SK-N-SH treated with all-trans-retinoic acid at 6 μM for 48 hours (cell line): ENCODE results near the gene CRYM.

Source experiments
- ATAC-seq: fragments of 200-7000 bp; cut with Tn5 transposase; 3 replicates; pipeline ENCODE4 v1.9.1; 2020; ENCODE audit warnings: mild to moderate bottlenecking, moderate library complexity
- ARNTL ChIP-seq: fragments of 450-650 bp; formaldehyde crosslinking; IDR thresholded peaks from 2 replicates; pipeline ENCODE4 v1.5.0; 2020; ENCODE audit warnings: low read depth, mild to moderate bottlenecking, moderate library complexity, borderline replicate concordance
- BACH2 ChIP-seq: fragments of 250-450 bp; sonication (Bioruptor Pico); IDR thresholded peaks from 2 replicates; pipeline ENCODE4 v1.9.0; 2021; ENCODE audit warnings: mild to moderate bottlenecking, borderline replicate concordance
- CREB5 ChIP-seq: fragments of 250-450 bp; sonication (Bioruptor Pico); IDR thresholded peaks from 2 replicates; pipeline ENCODE4 v1.5.1; 2020; ENCODE audit warnings: low read depth, mild to moderate bottlenecking, moderate library complexity
- CSDC2 ChIP-seq: fragments of 250-450 bp; sonication (Bioruptor Pico); IDR thresholded peaks from 2 replicates; pipeline ENCODE4 v1.5.0; 2020; ENCODE audit warnings: mild to moderate bottlenecking, moderate library complexity
- CSRNP3 ChIP-seq: fragments of 250-450 bp; sonication (Bioruptor Pico); IDR thresholded peaks from 2 replicates; pipeline ENCODE4 v1.5.1; 2021; ENCODE audit warnings: mild to moderate bottlenecking, moderate library complexity
- ESRRG ChIP-seq: fragments of 250-450 bp; sonication (Bioruptor Pico); IDR thresholded peaks from 2 replicates; pipeline ENCODE4 v1.6.1; 2021; ENCODE audit warnings: mild to moderate bottlenecking
- GLIS3 ChIP-seq: fragments of 250-450 bp; sonication (Bioruptor Pico); IDR thresholded peaks from 2 replicates; pipeline ENCODE4 v1.5.0; 2020; ENCODE audit warnings: mild to moderate bottlenecking, moderate library complexity
- ISL1 ChIP-seq: fragments of 250-450 bp; sonication (Bioruptor Pico); IDR thresholded peaks from 2 replicates; pipeline ENCODE4 v2.1.2; 2022; ENCODE audit warnings: mild to moderate bottlenecking, moderate library complexity
- OSR1 ChIP-seq: fragments of 250-450 bp; sonication (Bioruptor Pico); IDR thresholded peaks from 2 replicates; pipeline ENCODE4 v1.8.0; 2022; ENCODE audit warnings: moderate library complexity, mild to moderate bottlenecking, inconsistent platforms
- SNAI2 ChIP-seq: fragments of 250-450 bp; sonication (Bioruptor Pico); IDR thresholded peaks from 2 replicates; pipeline ENCODE4 v1.5.0; 2020; ENCODE audit warnings: mild to moderate bottlenecking, moderate library complexity
- TOX ChIP-seq: fragments of 250-450 bp; sonication (Bioruptor Pico); IDR thresholded peaks from 2 replicates; pipeline ENCODE4 v1.8.0; 2021; ENCODE audit warnings: mild to moderate bottlenecking, moderate library complexity, borderline replicate concordance
- TSHZ2 ChIP-seq: fragments of 250-450 bp; sonication (Bioruptor Pico); IDR thresholded peaks from 2 replicates; pipeline ENCODE4 v1.5.0; 2020; ENCODE audit warnings: mild to moderate bottlenecking, moderate library complexity
- ZC3H10 ChIP-seq: fragments of 250-450 bp; sonication (Bioruptor Pico); IDR thresholded peaks from 2 replicates; pipeline ENCODE4 v1.5.1; 2021; ENCODE audit warnings: mild to moderate bottlenecking, moderate library complexity
- ZFP3 ChIP-seq: fragments of 250-450 bp; sonication (Bioruptor Pico); IDR thresholded peaks from 2 replicates; pipeline ENCODE4 v1.5.0; 2020; ENCODE audit warnings: mild to moderate bottlenecking, moderate library complexity
- ZNF70 ChIP-seq: fragments of 450-650 bp; formaldehyde crosslinking; IDR thresholded peaks from 2 replicates; pipeline ENCODE4 v1.5.0; 2020; ENCODE audit warnings: mild to moderate bottlenecking, moderate library complexity
- ZNF8 ChIP-seq: fragments of 450-650 bp; formaldehyde crosslinking; IDR thresholded peaks from 2 replicates; pipeline ENCODE4 v1.5.0; 2020; ENCODE audit warnings: mild to moderate bottlenecking, moderate library complexity
- TF ChIP-seq, protein P1 (sequence below): fragments of 250-450 bp; sonication (Bioruptor Pico); IDR thresholded peaks from 2 replicates; pipeline ENCODE4 v1.8.0; 2020; ENCODE audit warnings: mild to moderate bottlenecking, moderate library complexity, borderline replicate concordance

The CRYM gene

GRCh38 chr16:21302898-21303528, 24.9 kb upstream of the CRYM start:
- TF ChIP-seq ARNTL (CRISPR knock-in tag) (no peak), CREB5 (CRISPR knock-in tag) (no peak), GLIS3 (CRISPR knock-in tag) (no peak), ISL1 (CRISPR knock-in tag) (no peak), OSR1 (CRISPR knock-in tag) (no peak), TSHZ2 (CRISPR knock-in tag) (no peak), ZC3H10 (CRISPR knock-in tag) (no peak), BACH2 (CRISPR knock-in tag) (no peak), SNAI2 (no peak), ZFP3 (no peak), ESRRG (CRISPR knock-in tag) (no peak), ZNF8 (CRISPR knock-in tag) (no peak)
- TF ChIP-seq, protein P1, sequence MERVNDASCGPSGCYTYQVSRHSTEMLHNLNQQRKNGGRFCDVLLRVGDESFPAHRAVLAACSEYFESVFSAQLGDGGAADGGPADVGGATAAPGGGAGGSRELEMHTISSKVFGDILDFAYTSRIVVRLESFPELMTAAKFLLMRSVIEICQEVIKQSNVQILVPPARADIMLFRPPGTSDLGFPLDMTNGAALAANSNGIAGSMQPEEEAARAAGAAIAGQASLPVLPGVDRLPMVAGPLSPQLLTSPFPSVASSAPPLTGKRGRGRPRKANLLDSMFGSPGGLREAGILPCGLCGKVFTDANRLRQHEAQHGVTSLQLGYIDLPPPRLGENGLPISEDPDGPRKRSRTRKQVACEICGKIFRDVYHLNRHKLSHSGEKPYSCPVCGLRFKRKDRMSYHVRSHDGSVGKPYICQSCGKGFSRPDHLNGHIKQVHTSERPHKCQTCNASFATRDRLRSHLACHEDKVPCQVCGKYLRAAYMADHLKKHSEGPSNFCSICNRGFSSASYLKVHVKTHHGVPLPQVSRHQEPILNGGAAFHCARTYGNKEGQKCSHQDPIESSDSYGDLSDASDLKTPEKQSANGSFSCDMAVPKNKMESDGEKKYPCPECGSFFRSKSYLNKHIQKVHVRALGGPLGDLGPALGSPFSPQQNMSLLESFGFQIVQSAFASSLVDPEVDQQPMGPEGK = no peak
- TF ChIP-seq, all 23 proteins: peak for 0
- no peak for ATAC-seq

- no peak for TF ChIP-seq TSHZ2 (CRISPR knock-in tag)
- TF ChIP-seq BACH2 (CRISPR knock-in tag) = no peak
- TF ChIP-seq ESRRG (CRISPR knock-in tag) = no peak
- no peak for TF ChIP-seq SNAI2
- no peak for TF ChIP-seq CSDC2
- no peak for TF ChIP-seq ZNF70 (CRISPR knock-in tag)
- TF ChIP-seq TOX (CRISPR knock-in tag) = no peak
- TF ChIP-seq CSRNP3 (CRISPR knock-in tag) = no peak
- no peak for TF ChIP-seq ZC3H10 (CRISPR knock-in tag)
- no peak for ATAC-seq
Observed at GRCh38 chr16:21302454-21302853, 24.4 kb upstream of the CRYM start.

- peak; percentile 1; the same call in 2 of the 3 replicates for ATAC-seq
- no peak for TF ChIP-seq TOX (CRISPR knock-in tag)
- TF ChIP-seq ZC3H10 (CRISPR knock-in tag) = no peak
- no peak for TF ChIP-seq SNAI2
Observed at GRCh38 chr16:21301895-21302291, 23.8 kb upstream of the CRYM start.
